ENCODE data around the gene LRRIQ1. TPM values are rescaled to one million over a fixed set of nuclear protein-coding genes. Genes with fewer than 3 reads are reported as not detected.
A peak's percentile ranks its signal among the peaks of the same experiment; 100 is the strongest.

Gene LRRIQ1
- 0.76 and 1.2 TPM in 2 replicates for total RNA-seq (2021; fragmentation: NEBNext Ultra II Directional; extraction: Animal tissue kit (Norgen Biotek cat#: 25700))
- 0.13 and 0.24 TPM in 2 replicates for polyA plus RNA-seq (2011; rRNA removed)
- polyA plus RNA-seq (2011; cell fraction: cytosol; rRNA removed): 0.54 TPM
- polyA plus RNA-seq (2011; cell fraction: nucleus; rRNA removed): 0.23 TPM
- polyA plus RNA-seq (2012, experiment 1 of 2): 0.20 to 1.1 TPM (median 0.29 TPM) in 4 replicates
- polyA plus RNA-seq (2012, experiment 2 of 2): 0.49 TPM
- 2.1 TPM for polyA plus RNA-seq (2013, experiment 1 of 2)
- polyA plus RNA-seq (2013, experiment 2 of 2): 2.3 TPM
- polyA minus RNA-seq (2011; rRNA and poly(A)+ RNA removed): 0.37 and 0.44 TPM in 2 replicates
- polyA minus RNA-seq (2011; cell fraction: cytosol; rRNA and poly(A)+ RNA removed): not detected
- polyA minus RNA-seq (2011; cell fraction: nucleus; rRNA and poly(A)+ RNA removed): 1.2 TPM
- long read RNA-seq, experiment 1, partial matches to known transcripts: 0 of 1 reads
- long read RNA-seq, experiment 1, other reads (novel, unspliced or antisense): 1 of 1 reads
- long read RNA-seq, experiment 2, partial matches to known transcripts: 0 of 2 reads
- long read RNA-seq, experiment 2, other reads (novel, unspliced or antisense): 2 of 2 reads

- no peaks in the 10 kb centered on the region for H4K20me1 ChIP-seq (replicated peaks in 1 of 2; ENCODE audit: control insufficient read depth in 1 of 2, insufficient read depth in 2 of 2, low read length in 2 of 2)
- no peak within 1 kb of the TSS for H3K56ac ChIP-seq (replicated peaks; ENCODE audit: insufficient read length, low read depth, low read length)
- ChIA-PET CTCF (ENCODE audit: partially characterized antibody) (interaction anchor here (0.9 to 2.0 kb wide), 5 partner anchors 22 to 163 kb away, joined by 4 to 13 read pairs (median 4); no protein-coding TSS in a partner anchor), POLR2A (ENCODE audit: partially characterized antibody) (interaction anchor here (0.6 to 1.7 kb wide), 6 partner anchors 14 to 245 kb away, joined by 3 to 8 read pairs (median 3); partner anchors contain the start of gene SLC6A15)
- H2BK15ac ChIP-seq (ENCODE audit: low read length): no peak within 1 kb of the TSS
- H3K79me2 ChIP-seq (ENCODE audit: control insufficient read depth in 1 of 2, insufficient read depth in 2 of 2, low read length in 2 of 2): no peaks in the 10 kb centered on the region
- 1% methylated on average over 22 of the region's 22 CpGs; no CpG with 5 or more reads in 1 of the 2 experiments for WGBS, 2 experiments (ENCODE audit: extremely low coverage in 1 of 2, insufficient coverage in 1 of 2, insufficient read length in 1 of 2, insufficient replicate concordance in 2 of 2, low coverage in 1 of 2, low lambda C conversion rate in 2 of 2, missing lambda C conversion rate in 1 of 2)
- H4K5ac ChIP-seq (ENCODE audit: insufficient read length, low read depth, low read length): no peak within 1 kb of the TSS
- H2BK20ac ChIP-seq (ENCODE audit: low read length): no peak within 1 kb of the TSS
- no peaks in the 10 kb centered on the region for H3K4me1 ChIP-seq (replicated peaks in 1 of 4; ENCODE audit: control insufficient read depth in 3 of 4, insufficient read depth in 4 of 4, low read length in 3 of 4)
- H2AK5ac ChIP-seq (ENCODE audit: low read depth, low read length): no peak within 1 kb of the TSS
- DNase-seq (ENCODE audit: low read depth in 1 of 2, low spot score in 2 of 2) (peak; percentile 70 to 86), FAIRE-seq (peak; percentile 94)
- H3K9me3 ChIP-seq (ENCODE audit: insufficient read depth in 2 of 2, low read depth in 1 of 2, low read length in 1 of 2): no peaks in the 10 kb centered on the region
- H4K91ac ChIP-seq (replicated peaks; ENCODE audit: insufficient read length, low read length): no peak within 1 kb of the TSS
- peaks cover 4% of the 10 kb centered on the region; the same call in 1 of the 2 replicates for H3K23me2 ChIP-seq (ENCODE audit: low read depth, low read length)
- no peak within 1 kb of the TSS for H2BK12ac ChIP-seq (ENCODE audit: low read depth, low read length)
- no peak within 1 kb of the TSS; the same call in 1 of the 2 replicates for H2BK5ac ChIP-seq (ENCODE audit: low read depth, low read length)
- H3K79me1 ChIP-seq (ENCODE audit: low read depth, low read length): no peaks in the 10 kb centered on the region
- peak within 1 kb of the TSS in 3 of 4 experiments; percentile 57 to 72 (median 62); a peak in 5 of 7 replicates for H3K9ac ChIP-seq (replicated peaks in 1 of 4; ENCODE audit: extremely low read depth in 1 of 4, low read depth in 3 of 4, low read length in 3 of 4)
- H2BK120ac ChIP-seq (replicated peaks; ENCODE audit: low read depth, low read length): no peak within 1 kb of the TSS
- H4K8ac ChIP-seq (ENCODE audit: extremely low read depth, insufficient read depth, low read length): no peak within 1 kb of the TSS
- peaks cover 0 to 2% (median 0%) of the 10 kb centered on the region in 4 experiments; a peak in 1 of 7 replicates for H3K27me3 ChIP-seq (replicated peaks in 1 of 4; ENCODE audit: control insufficient read depth in 3 of 4, extremely low read depth in 1 of 4, insufficient read depth in 3 of 4, low read length in 3 of 4)
- H3K4me2 ChIP-seq (ENCODE audit: insufficient read depth in 1 of 2, low read depth in 2 of 2, low read length in 2 of 2): peak within 1 kb of the TSS; percentile 78
- no peak within 1 kb of the TSS for H3K18ac ChIP-seq (ENCODE audit: extremely low read depth, low read length)
- peak within 1 kb of the TSS; percentile 64 to 87 (median 83) for H3K4me3 ChIP-seq (ENCODE audit: extremely low read depth in 1 of 4, insufficient read depth in 2 of 4, low read depth in 3 of 4, low read length in 4 of 4)
- H3K23ac ChIP-seq (ENCODE audit: insufficient read length): no peak within 1 kb of the TSS
- H3K36me3 ChIP-seq (ENCODE audit: control insufficient read depth in 2 of 4, insufficient read depth in 4 of 4, low read length in 3 of 4): no peaks in the 10 kb centered on the region
- H3K27ac ChIP-seq (ENCODE audit: low read depth, low read length): peak within 1 kb of the TSS; percentile 78
- H2AFZ ChIP-seq (ENCODE audit: low read length): peak within 1 kb of the TSS; percentile 99
- no peak within 1 kb of the TSS for H3K4ac ChIP-seq (replicated peaks; ENCODE audit: insufficient read length, low read depth, low read length)
- no peak within 1 kb of the TSS for H3K14ac ChIP-seq (ENCODE audit: insufficient read length)
- TF ChIP-seq CHD2 (IDR thresholded peaks at IDR 0.05; ENCODE audit: low read length) (peak; percentile 78), POLR2AphosphoS5 (IDR thresholded peaks at IDR 0.05; ENCODE audit: low read depth, low read length) (peak; percentile 77), PHF8 (conservative IDR thresholded peaks at IDR 0.05; ENCODE audit: low read depth, low read length) (0 out of 2 replicates have a peak, but pooled peaks have one; percentile 33), TBP (IDR thresholded peaks at IDR 0.05; ENCODE audit: low read depth, low read length) (peak; percentile 43; the same call in 1 of the 2 replicates), SIN3A (conservative IDR thresholded peaks at IDR 0.05 in 1 of 2, IDR thresholded peaks at IDR 0.05 in 1 of 2; ENCODE audit: low read depth in 1 of 2, low read length in 2 of 2) (peak; percentile 80 to 97; a peak in 3 of 4 replicates), BRCA1 (IDR thresholded peaks at IDR 0.05; ENCODE audit: low read depth, low read length) (0 out of 2 replicates have a peak, but pooled peaks have one; percentile 43), KDM4A (IDR thresholded peaks at IDR 0.05; ENCODE audit: low read depth, low read length, severe bottlenecking) (peak; percentile 83), CTBP2 (IDR thresholded peaks at IDR 0.05; ENCODE audit: borderline replicate concordance, insufficient read depth, insufficient read length, low read length) (no peak), POLR2A (IDR thresholded peaks at IDR 0.05; ENCODE audit: control extremely low read depth in 1 of 2, low read depth in 2 of 2, low read length in 2 of 2) (peak in 1 of 2 experiments; percentile 68; a peak in 1 of 3 replicates), SUZ12 (IDR thresholded peaks at IDR 0.05; ENCODE audit: low read length) (no peak)
Observed at GRCh38 chr12:85036234-85036707, at the start of gene LRRIQ1, which contains the start of gene TSPAN19. LRRIQ1 (plus strand) TSS chr12:85036351; CDS start chr12:85038177, 1,826 bp downstream. TSPAN19 (minus strand) TSS chr12:85036277; CDS start chr12:85029946, 6,331 bp downstream.

Measured in H1 (cell line).